Gastrocnemius medialis (tissue), 4 donors: ENCODE results near the gene PCDHGC3. TPM values are rescaled to one million over a fixed set of nuclear protein-coding genes. Genes with fewer than 3 reads are reported as not detected.
A peak's percentile ranks its signal among the peaks of the same experiment; 100 is the strongest.

Source experiments
- ATAC-seq, 2 donors: fragments of 150-250 bp; one replicate each; pipeline ENCODE4 v1.9.1; 2016
- DNase-seq, 2 donors: peaks; one replicate each; pipeline ENCODE4 v3.0.0-alpha.2; 2019
- H3K27ac ChIP-seq, 4 donors: fragments of 200-600 bp; sonication (generic); 1 replicate in 1 of 4; 2 replicates in 3 of 4; pipeline ENCODE4 v1.5.1; 2016 to 2018; ENCODE audit warnings: mild to moderate bottlenecking in 2 of 4, moderate library complexity in 1 of 4
- H3K27me3 ChIP-seq, 3 donors: fragments of 200-600 bp; sonication (generic) in 2 of 3; 1 replicate in 1 of 3; 2 replicates in 2 of 3; pipeline versions ENCODE4 v1.5.1 to v1.6.0; 2016 to 2019; ENCODE audit warnings: mild to moderate bottlenecking in 1 of 3, moderate library complexity in 1 of 3
- H3K36me3 ChIP-seq, 2 donors: fragments of 200-600 bp; sonication (generic) in 1 of 2; one replicate each; pipeline ENCODE4 v1.5.1; 2017 to 2018
- H3K4me1 ChIP-seq, 2 donors: fragments of 200-600 bp; sonication (generic) in 1 of 2; one replicate each; pipeline ENCODE4 v1.5.1; 2016 to 2017; ENCODE audit warnings: mild to moderate bottlenecking in 2 of 2
- H3K4me3 ChIP-seq, 4 donors: fragments of 200-600 bp; sonication (generic) in 3 of 4; 1 replicate in 1 of 4; 2 replicates in 3 of 4; pipeline ENCODE4 v1.5.1; 2016 to 2019; ENCODE audit warnings: mild to moderate bottlenecking in 2 of 4
- H3K9me3 ChIP-seq, 3 donors: fragments of 200-600 bp; sonication (generic) in 2 of 3; 1 replicate in 1 of 3; 2 replicates in 2 of 3; pipeline ENCODE4 v1.5.1; 2016 to 2019
- POLR2A ChIP-seq, 2 donors: fragments of 450-650 bp; IDR thresholded peaks; one replicate each; pipeline ENCODE4 v1.6.1; 2017; ENCODE audit warnings: antibody characterized with exemption in 2 of 2, mild to moderate bottlenecking in 2 of 2, moderate library complexity in 2 of 2
- in situ Hi-C, 4 donors: fragments of 200-750 bp; cut with MboI; loops; one replicate each; pipeline versions ENCODE4 v1.15.0 to v1.8.0; 2017; ENCODE audit warnings: low sequenced_read_pairs in 4 of 4
- intact Hi-C: fragments of 100-400 bp; cut with DNase I; formaldehyde crosslinking; loops from one replicate; pipeline ENCODE4 v1.15.1; 2023; ENCODE audit warnings: low total_unique reads
- total RNA-seq, 4 donors: library from RNA; depleted of rRNA; stranded (reverse); fragments of >200 nt; gene quantifications; one replicate each; pipeline versions ENCODE4 v1.1.0 to v1.2.3, GENCODE V29; 2016
- TF ChIP-seq, protein P1 (sequence below), 5 experiments: fragments of 450-650 bp in 3 of 5; fragments of 200-600 bp in 2 of 5; sonication (generic) in 2 of 5; IDR thresholded peaks in 4 of 5; conservative IDR thresholded peaks in 1 of 5; 1 replicate in 4 of 5; 2 replicates in 1 of 5; pipeline ENCODE4 v1.5.1; 2016 to 2019; ENCODE audit warnings: antibody characterized with exemption in 5 of 5, mild to moderate bottlenecking in 3 of 5, moderate library complexity in 3 of 5

The PCDHGC3 gene
- total RNA-seq, 4 donors from 2014 or later: 11.8 to 14.5 (median 13.8) TPM

DNA sequence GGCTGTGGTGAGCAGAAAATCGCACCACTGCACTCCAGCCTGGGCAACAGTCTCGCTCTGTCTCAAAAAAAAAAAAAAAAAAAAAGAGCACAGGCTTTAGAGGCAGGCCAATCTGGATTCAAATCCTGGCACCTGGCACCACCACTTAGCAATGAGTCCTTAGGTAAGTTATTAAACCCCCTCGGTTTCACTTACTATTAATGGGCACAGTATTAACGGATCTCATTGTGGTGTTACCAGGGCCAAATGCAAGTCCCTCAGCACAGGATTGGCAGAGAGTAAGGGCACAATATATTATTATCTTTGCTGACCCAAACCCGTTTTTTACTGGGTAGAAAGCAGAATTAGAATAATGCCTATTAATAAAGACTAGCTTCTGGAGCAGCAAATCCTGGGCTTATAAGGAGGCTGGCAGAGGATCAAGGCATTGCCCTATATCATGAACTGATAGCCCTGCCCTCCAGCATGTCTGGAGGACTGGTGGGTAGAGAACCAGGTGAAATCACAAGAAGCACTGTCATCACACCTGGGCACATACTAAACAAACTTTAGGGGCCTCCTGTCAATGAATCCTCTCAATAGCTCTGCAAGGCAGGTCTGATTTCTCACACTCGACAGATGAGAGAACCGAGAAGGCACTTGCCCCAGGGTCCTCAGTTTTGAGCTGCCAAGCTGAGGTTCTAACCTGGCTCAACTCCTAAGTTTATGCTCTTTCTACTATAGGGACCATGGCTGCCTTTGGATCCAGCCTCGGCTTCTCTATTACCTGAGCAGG, 30.8 kb downstream of the PCDHGC3 start:
- DNase-seq (no peak), ATAC-seq (no peak)
- in situ Hi-C loops (no loop called here), intact Hi-C loops (loop anchor here (2.0 kb wide), 1 partner anchor 30 kb away; no protein-coding TSS in a partner anchor)
- H3K27me3 ChIP-seq: no peaks in the 10 kb centered on the region
- no peak overlapping the region for H3K4me3 ChIP-seq
- peaks cover 0 to 7% of the 10 kb centered on the region in 2 donors for H3K36me3 ChIP-seq
- no peaks in the 10 kb centered on the region for H3K9me3 ChIP-seq
- peak overlapping the region; percentile 84 to 88 (median 86) for H3K27ac ChIP-seq
- H3K4me1 ChIP-seq: peaks cover 34 to 49% of the 10 kb centered on the region in 2 donors
- no peak for TF ChIP-seq POLR2A (IDR thresholded peaks at IDR 0.05)
- TF ChIP-seq, protein P1, sequence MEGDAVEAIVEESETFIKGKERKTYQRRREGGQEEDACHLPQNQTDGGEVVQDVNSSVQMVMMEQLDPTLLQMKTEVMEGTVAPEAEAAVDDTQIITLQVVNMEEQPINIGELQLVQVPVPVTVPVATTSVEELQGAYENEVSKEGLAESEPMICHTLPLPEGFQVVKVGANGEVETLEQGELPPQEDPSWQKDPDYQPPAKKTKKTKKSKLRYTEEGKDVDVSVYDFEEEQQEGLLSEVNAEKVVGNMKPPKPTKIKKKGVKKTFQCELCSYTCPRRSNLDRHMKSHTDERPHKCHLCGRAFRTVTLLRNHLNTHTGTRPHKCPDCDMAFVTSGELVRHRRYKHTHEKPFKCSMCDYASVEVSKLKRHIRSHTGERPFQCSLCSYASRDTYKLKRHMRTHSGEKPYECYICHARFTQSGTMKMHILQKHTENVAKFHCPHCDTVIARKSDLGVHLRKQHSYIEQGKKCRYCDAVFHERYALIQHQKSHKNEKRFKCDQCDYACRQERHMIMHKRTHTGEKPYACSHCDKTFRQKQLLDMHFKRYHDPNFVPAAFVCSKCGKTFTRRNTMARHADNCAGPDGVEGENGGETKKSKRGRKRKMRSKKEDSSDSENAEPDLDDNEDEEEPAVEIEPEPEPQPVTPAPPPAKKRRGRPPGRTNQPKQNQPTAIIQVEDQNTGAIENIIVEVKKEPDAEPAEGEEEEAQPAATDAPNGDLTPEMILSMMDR (IDR thresholded peaks at IDR 0.05 in 4 of 5, conservative IDR thresholded peaks at IDR 0.05 in 1 of 5): no peak

DNA sequence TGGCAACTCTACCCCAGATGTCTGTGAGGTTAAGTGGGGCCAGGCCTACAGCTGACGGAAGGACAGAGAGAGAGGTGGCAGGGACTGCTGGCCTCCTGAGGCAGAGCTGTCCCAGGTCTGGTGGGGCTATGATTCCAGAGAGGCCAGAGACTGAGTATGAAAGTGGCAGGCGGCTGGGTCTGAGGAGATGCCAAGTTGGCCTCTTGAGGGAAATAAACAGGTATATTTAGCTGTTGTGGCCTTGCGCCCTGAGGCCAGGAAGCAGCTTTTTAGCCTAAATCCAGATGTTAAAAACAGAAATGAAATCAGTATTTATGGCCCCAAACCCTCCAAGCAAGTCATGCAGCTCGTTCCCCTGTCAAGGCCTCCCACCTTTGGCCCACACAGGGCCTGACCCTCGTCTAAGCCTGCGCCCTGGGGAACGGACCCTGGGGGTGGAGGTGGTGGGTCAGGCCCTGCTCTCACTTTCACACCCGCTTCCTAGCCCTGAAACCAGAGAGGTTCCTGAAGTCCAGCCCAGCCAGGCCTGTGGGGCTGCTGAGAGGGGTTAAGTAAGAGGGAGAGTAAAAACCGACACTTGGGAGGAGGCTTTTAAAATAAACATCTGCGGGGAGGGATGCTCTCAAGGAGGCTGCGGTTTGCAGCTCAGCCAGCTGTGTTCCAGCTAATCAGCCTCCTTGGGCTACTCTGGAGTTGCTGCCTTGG, 31.8 kb downstream of the PCDHGC3 start:
- peak overlapping the region; percentile 84 to 88 (median 86) for H3K27ac ChIP-seq
- H3K27me3 ChIP-seq: no peaks in the 10 kb centered on the region
- peak overlapping the region in 1 of 4 donors; percentile 5 for H3K4me3 ChIP-seq
- DNase-seq (peak; percentile 53 to 72), ATAC-seq (peak; percentile 50 to 52)
- in situ Hi-C loops: no loop called here
- peaks cover 0 to 11% of the 10 kb centered on the region in 2 donors for H3K36me3 ChIP-seq
- no peaks in the 10 kb centered on the region for H3K9me3 ChIP-seq
- H3K4me1 ChIP-seq: peaks cover 37 to 50% of the 10 kb centered on the region in 2 donors
- peak in 1 of 2 donors; percentile 8 for TF ChIP-seq POLR2A (IDR thresholded peaks at IDR 0.05)
- TF ChIP-seq, protein P1 (IDR thresholded peaks at IDR 0.05 in 4 of 5, conservative IDR thresholded peaks at IDR 0.05 in 1 of 5): no peak
- intact Hi-C loops: loop anchor here (2.0 kb wide), 2 partner anchors 17 to 31 kb away; no protein-coding TSS in a partner anchor

DNA sequence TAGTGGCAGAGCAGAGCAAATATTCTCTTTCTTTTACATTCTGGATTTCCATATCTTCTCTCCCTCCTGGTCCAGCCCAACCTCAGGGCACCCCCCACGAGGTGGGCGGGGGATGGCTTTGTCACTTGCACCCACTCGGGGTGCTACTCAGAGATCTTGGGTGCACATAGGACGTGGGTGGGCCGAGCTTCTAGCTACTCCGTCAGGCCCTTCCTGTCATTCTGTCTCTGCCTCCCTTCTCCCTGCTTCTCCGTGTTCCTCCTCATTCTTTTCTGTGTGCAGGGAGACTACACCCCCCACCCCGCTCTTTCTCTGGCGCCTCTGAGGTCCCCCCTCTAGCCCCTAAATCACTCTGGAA, 32.7 kb downstream of the PCDHGC3 start:
- Histone ChIP-seq H3K36me3 (peaks cover 0 to 11% of the 10 kb centered on the region in 2 donors), H3K9me3 (no peaks in the 10 kb centered on the region), H3K4me3 (peak overlapping the region; percentile 31 to 36 (median 32)), H3K4me1 (peaks cover 46 to 58% of the 10 kb centered on the region in 2 donors), H3K27me3 (no peaks in the 10 kb centered on the region), H3K27ac (peak overlapping the region; percentile 84 to 88 (median 86))
- intact Hi-C loops: loop anchor here (2.0 kb wide), 1 partner anchor 16 kb away; no protein-coding TSS in a partner anchor
- TF ChIP-seq, protein P1 (IDR thresholded peaks at IDR 0.05 in 4 of 5, conservative IDR thresholded peaks at IDR 0.05 in 1 of 5): no peak
- no peak for TF ChIP-seq POLR2A (IDR thresholded peaks at IDR 0.05)
- DNase-seq: no peak
- no peak for ATAC-seq
- in situ Hi-C loops: no loop called here

DNA sequence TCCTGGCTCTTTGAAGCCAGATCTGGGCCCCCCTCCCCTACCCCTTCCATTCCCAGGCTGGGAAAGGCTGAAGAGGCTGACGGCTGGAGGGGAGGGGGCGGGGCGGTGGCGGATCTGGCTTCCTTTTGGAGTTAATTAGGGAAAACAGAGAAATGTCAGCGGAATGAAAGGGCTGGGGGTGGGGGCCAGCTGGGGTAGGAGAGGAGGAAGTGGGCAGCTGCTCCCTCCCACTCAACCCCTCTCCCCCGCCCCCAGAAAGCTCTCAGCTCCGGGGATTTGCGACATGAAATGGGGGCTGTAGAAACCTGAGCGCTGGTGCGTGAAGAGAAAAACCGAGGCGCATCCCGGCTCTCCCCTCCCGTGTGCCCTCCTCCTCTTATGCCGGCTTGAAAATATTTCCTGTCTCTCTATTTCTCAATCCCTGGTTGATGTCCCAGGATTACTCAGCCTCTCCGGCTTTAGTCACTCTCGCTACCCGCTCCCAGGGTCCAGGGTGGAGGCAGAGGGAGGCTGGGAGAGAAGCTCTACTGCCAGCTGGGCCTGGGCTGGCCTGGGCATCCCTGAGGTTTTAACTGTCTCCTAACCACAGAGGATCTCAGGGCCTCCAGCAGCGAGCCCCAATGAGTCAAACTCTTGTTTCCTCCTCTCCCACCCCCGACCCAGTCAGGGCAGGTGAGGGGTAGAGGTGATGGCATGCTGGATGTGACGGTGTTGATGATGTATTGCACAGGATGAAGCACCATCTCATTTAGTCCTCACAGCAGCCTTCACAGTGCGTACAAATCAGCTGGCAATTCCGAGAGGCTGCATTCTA, 33.2 kb downstream of the PCDHGC3 start:
- peak; percentile 43 to 60 for ATAC-seq
- TF ChIP-seq POLR2A (IDR thresholded peaks at IDR 0.05): peak; percentile 36 to 47
- TF ChIP-seq, protein P1 (IDR thresholded peaks at IDR 0.05 in 4 of 5, conservative IDR thresholded peaks at IDR 0.05 in 1 of 5): no peak
- Histone ChIP-seq H3K4me3 (peak overlapping the region; percentile 31 to 36 (median 32)), H3K4me1 (peaks cover 52 to 58% of the 10 kb centered on the region in 2 donors), H3K27ac (peak overlapping the region; percentile 84 to 88 (median 86)), H3K27me3 (no peaks in the 10 kb centered on the region), H3K36me3 (peaks cover 0 to 11% of the 10 kb centered on the region in 2 donors), H3K9me3 (no peaks in the 10 kb centered on the region)
- intact Hi-C loops: loop anchor here (2.0 kb wide), 1 partner anchor 16 kb away; no protein-coding TSS in a partner anchor
- in situ Hi-C loops: no loop called here
- peak; percentile 48 to 76 for DNase-seq
